Osteocyte (in vitro differentiated cells): ENCODE results near the gene TSPAN2. TPM values are rescaled to one million over a fixed set of nuclear protein-coding genes. Genes with fewer than 3 reads are reported as not detected.

ENCODE experiments used
- DNase-seq: peaks from one replicate; pipeline ENCODE4 v3.0.0; 2021; ENCODE audit warnings: mixed read lengths; ENCODE audit not compliant: unreplicated experiment; ENCODE audit errors: extremely low spot score
- H3K27ac Mint-ChIP-seq: one replicate; pipeline ENCODE4 v1.8.0; 2021; ENCODE audit warnings: mild to moderate bottlenecking, mixed read lengths; ENCODE audit not compliant: unreplicated experiment
- H3K27me3 Mint-ChIP-seq: one replicate; pipeline ENCODE4 v1.8.0; 2021; ENCODE audit warnings: mixed read lengths; ENCODE audit not compliant: unreplicated experiment
- H3K36me3 Mint-ChIP-seq: one replicate; pipeline ENCODE4 v1.8.0; 2021; ENCODE audit warnings: mixed read lengths; ENCODE audit not compliant: unreplicated experiment
- H3K4me1 Mint-ChIP-seq: one replicate; pipeline ENCODE4 v1.8.0; 2021; ENCODE audit warnings: mixed read lengths; ENCODE audit not compliant: unreplicated experiment
- H3K4me3 Mint-ChIP-seq: one replicate; pipeline ENCODE4 v1.8.0; 2021; ENCODE audit warnings: mild to moderate bottlenecking, moderate library complexity, mixed read lengths; ENCODE audit not compliant: unreplicated experiment
- H3K9me3 Mint-ChIP-seq: one replicate; pipeline ENCODE4 v1.8.0; 2021; ENCODE audit warnings: mixed read lengths; ENCODE audit not compliant: unreplicated experiment
- total RNA-seq: library from RNA; stranded (reverse); gene quantifications from 2 replicates; pipeline ENCODE4 v1.2.1, GENCODE V29; 2021
- TF ChIP-seq, protein P1 (sequence below): fragments of 200-600 bp; sonication (generic); IDR thresholded peaks from 2 replicates; pipeline ENCODE4 v1.5.0; 2021; ENCODE audit warnings: antibody characterized with exemption, mild to moderate bottlenecking, moderate library complexity

Gene TSPAN2
- total RNA-seq, 1 donor from 2014 or later = 3.5 TPM

DNA sequence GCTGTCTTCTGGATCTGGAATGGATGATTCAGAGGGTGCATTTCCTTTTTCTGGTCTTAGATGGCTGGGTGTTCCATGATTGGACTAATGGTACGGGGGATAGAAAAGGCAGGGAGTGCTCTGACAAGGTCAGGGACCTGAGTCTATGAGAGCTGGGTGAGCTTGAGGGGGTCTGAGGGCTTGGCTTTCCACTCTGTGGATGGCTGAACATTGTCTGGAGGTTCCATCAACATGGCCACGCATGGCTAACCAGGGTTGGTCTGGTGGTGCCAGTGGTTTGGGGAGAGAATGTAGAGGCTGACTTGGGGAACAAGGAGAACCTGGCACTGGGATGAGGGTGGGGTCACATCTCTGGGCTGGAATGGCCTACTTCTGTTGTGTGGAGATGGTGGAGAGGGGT lies 41.5 kb upstream of the TSPAN2 start:
- Mint-ChIP-seq H3K27me3 (no peaks in the 10 kb centered on the region), H3K4me1 (peaks cover 68% of the 10 kb centered on the region), H3K4me3 (no peak overlapping the region), H3K36me3 (peaks cover 2% of the 10 kb centered on the region), H3K27ac (peak overlapping the region; percentile 80), H3K9me3 (peaks cover 2% of the 10 kb centered on the region)
- TF ChIP-seq, protein P1, sequence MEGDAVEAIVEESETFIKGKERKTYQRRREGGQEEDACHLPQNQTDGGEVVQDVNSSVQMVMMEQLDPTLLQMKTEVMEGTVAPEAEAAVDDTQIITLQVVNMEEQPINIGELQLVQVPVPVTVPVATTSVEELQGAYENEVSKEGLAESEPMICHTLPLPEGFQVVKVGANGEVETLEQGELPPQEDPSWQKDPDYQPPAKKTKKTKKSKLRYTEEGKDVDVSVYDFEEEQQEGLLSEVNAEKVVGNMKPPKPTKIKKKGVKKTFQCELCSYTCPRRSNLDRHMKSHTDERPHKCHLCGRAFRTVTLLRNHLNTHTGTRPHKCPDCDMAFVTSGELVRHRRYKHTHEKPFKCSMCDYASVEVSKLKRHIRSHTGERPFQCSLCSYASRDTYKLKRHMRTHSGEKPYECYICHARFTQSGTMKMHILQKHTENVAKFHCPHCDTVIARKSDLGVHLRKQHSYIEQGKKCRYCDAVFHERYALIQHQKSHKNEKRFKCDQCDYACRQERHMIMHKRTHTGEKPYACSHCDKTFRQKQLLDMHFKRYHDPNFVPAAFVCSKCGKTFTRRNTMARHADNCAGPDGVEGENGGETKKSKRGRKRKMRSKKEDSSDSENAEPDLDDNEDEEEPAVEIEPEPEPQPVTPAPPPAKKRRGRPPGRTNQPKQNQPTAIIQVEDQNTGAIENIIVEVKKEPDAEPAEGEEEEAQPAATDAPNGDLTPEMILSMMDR = no peak
- peak; percentile 57 for DNase-seq

DNA sequence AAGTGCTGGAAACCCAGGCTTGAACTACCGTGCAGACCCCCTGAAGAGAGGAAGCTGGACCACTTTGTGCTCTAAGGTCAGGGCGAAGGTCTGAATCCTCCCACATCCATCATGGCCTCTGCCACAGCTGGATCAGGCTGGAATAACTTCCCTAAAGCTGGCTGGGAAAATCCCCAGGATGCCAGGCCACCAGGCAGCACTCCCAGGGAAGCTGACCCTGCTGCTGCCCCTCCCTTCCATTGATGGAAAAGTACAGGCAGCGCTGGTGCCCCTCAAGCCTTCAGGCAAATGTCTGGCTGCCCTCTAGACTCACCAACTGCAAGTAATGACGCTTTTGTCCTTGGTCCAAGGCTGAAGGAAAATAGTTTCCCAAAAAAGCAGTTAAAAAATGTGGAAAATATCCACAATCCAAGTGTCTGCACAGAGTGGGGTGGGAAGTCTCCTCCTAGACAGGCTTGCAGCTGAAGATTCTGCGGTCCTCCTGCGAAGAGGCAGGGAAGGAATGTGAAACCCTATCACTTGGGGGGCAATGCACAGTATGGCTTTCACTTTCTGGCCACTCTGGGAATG lies 39.9 kb upstream of the TSPAN2 start:
- peaks cover 9% of the 10 kb centered on the region for H3K9me3 Mint-ChIP-seq
- TF ChIP-seq, protein P1 = no peak
- H3K27me3 Mint-ChIP-seq = no peaks in the 10 kb centered on the region
- H3K27ac Mint-ChIP-seq = peak overlapping the region; percentile 80
- peak; percentile 80 for DNase-seq
- H3K4me1 Mint-ChIP-seq = peaks cover 52% of the 10 kb centered on the region
- H3K36me3 Mint-ChIP-seq = peaks cover 4% of the 10 kb centered on the region
- H3K4me3 Mint-ChIP-seq = no peak overlapping the region

DNA sequence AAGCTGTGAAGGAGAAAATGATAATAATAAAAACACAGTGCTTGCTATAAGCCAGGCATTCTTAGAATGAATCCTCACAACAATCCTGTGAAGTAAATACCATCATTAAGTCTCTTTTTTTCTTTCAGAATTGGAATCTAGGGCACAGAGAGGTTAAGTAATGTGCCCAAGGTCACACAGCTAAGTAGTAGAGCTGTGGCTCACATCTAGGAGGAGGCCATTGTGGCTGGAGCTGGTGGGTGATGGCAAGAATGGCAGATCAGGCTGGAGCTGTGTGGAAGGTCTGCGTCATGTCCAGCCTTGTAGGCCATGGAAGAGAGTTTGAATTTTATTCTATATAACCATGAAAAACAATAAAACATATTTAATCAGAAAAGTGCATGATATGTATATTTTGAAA lies 38.2 kb upstream of the TSPAN2 start:
- Mint-ChIP-seq H3K36me3 (peaks cover 10% of the 10 kb centered on the region), H3K4me3 (no peak overlapping the region), H3K9me3 (peaks cover 16% of the 10 kb centered on the region), H3K4me1 (peaks cover 44% of the 10 kb centered on the region), H3K27me3 (no peaks in the 10 kb centered on the region), H3K27ac (no peak overlapping the region)
- TF ChIP-seq, protein P1 = no peak
- DNase-seq = no peak

DNA sequence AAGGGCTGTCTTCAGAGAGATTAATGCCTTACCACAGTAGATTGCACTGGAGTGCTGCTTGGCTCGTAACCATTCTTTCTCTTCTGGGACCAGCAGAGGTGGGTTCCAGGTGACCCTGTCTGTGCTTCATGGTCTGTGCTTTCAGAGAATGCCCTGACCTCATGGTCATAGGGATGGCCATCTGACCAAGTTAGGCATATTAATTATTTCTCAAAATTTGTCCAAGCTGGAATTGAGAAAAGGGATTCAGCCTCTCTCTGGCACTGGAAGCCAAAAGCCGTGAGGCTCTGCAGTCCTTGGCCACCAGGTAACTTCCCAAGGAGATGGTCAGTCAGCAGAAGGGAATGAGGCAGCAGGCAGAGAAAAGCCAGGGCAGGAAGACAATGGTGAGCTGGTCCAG lies 37.2 kb upstream of the TSPAN2 start:
- TF ChIP-seq, protein P1 = no peak
- Mint-ChIP-seq H3K4me1 (peaks cover 44% of the 10 kb centered on the region), H3K36me3 (peaks cover 10% of the 10 kb centered on the region), H3K27me3 (no peaks in the 10 kb centered on the region), H3K4me3 (no peak overlapping the region), H3K27ac (no peak overlapping the region), H3K9me3 (peaks cover 16% of the 10 kb centered on the region)
- DNase-seq = peak; percentile 13

DNA sequence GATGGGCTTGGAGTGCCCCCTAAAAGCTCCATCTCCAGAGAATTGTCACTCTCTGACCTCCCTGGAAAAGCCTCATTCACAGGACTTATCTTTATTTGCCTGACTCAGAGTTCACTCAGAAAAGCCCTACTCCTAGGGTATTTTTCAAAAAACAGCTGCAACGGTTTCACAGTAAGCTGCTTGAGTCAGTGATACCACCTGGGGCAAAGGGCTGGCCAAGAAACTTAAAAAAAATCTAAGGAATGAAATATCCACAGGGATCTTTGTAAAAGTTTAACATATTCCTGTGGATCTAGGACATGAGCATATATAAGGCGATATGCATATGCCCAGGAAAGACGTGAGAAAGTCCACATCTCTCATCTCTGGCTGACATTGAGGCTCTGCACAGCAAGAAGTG lies 33.8 kb upstream of the TSPAN2 start:
- H3K27me3 Mint-ChIP-seq = no peaks in the 10 kb centered on the region
- H3K4me3 Mint-ChIP-seq = no peak overlapping the region
- H3K9me3 Mint-ChIP-seq = peaks cover 26% of the 10 kb centered on the region
- H3K36me3 Mint-ChIP-seq = peaks cover 10% of the 10 kb centered on the region
- TF ChIP-seq, protein P1 = no peak
- DNase-seq = peak; percentile 11
- H3K4me1 Mint-ChIP-seq = peaks cover 17% of the 10 kb centered on the region
- H3K27ac Mint-ChIP-seq = peak overlapping the region; percentile 62
